Peyer's patch (tissue), 4 donors: ENCODE results near the gene KAZN. TPM values are rescaled to one million over a fixed set of nuclear protein-coding genes. Genes with fewer than 3 reads are reported as not detected.
A peak's percentile ranks its signal among the peaks of the same experiment; 100 is the strongest.

Source experiments
- DNase-seq, 3 donors: peaks; one replicate each; pipeline ENCODE4 v3.0.0-alpha.2; 2017 to 2019
- H3K27ac ChIP-seq, 4 donors: fragments of 200-600 bp; sonication (generic); one replicate each; pipeline ENCODE4 v1.5.1; 2016 to 2019
- H3K27me3 ChIP-seq, 2 donors: fragments of 200-600 bp; sonication (generic); one replicate each; pipeline ENCODE4 v1.5.1; 2019
- H3K36me3 ChIP-seq, 3 donors: fragments of 200-600 bp; sonication (generic); one replicate each; pipeline ENCODE4 v1.5.1; 2016 to 2019
- H3K4me1 ChIP-seq, 4 donors: fragments of 200-600 bp; sonication (generic); one replicate each; pipeline ENCODE4 v1.5.1; 2016 to 2019
- H3K4me3 ChIP-seq, 4 donors: fragments of 200-600 bp; sonication (generic); 1 replicate in 3 of 4; 2 replicates in 1 of 4; pipeline ENCODE4 v1.5.1; 2016 to 2019; ENCODE audit warnings: mild to moderate bottlenecking in 1 of 4
- H3K9me3 ChIP-seq, 4 donors: fragments of 200-600 bp; sonication (generic); one replicate each; pipeline ENCODE4 v1.5.1; 2016 to 2019; ENCODE audit warnings: mild to moderate bottlenecking in 1 of 4
- POLR2A ChIP-seq, 2 donors: fragments of 450-650 bp; IDR thresholded peaks; one replicate each; pipeline ENCODE4 v1.5.1; 2017; ENCODE audit warnings: antibody characterized with exemption in 2 of 2, mild to moderate bottlenecking in 2 of 2, moderate library complexity in 2 of 2
- total RNA-seq, 4 donors: library from RNA; depleted of rRNA; stranded (reverse); fragments of >200 nt; gene quantifications; one replicate each; pipeline ENCODE4 v1.1.0, GENCODE V29; 2016
- TF ChIP-seq, protein P1 (sequence below), 6 experiments: fragments of 450-650 bp in 4 of 6; fragments of 200-600 bp in 2 of 6; sonication (generic) in 1 of 6; IDR thresholded peaks; one replicate each; pipeline ENCODE4 v1.5.1; 2017 to 2019; ENCODE audit warnings: antibody characterized with exemption in 6 of 6, mild to moderate bottlenecking in 3 of 6, moderate library complexity in 1 of 6

Gene KAZN
- total RNA-seq, 4 donors from 2014 or later: 14.9 to 25.5 (median 21.7) TPM

DNA sequence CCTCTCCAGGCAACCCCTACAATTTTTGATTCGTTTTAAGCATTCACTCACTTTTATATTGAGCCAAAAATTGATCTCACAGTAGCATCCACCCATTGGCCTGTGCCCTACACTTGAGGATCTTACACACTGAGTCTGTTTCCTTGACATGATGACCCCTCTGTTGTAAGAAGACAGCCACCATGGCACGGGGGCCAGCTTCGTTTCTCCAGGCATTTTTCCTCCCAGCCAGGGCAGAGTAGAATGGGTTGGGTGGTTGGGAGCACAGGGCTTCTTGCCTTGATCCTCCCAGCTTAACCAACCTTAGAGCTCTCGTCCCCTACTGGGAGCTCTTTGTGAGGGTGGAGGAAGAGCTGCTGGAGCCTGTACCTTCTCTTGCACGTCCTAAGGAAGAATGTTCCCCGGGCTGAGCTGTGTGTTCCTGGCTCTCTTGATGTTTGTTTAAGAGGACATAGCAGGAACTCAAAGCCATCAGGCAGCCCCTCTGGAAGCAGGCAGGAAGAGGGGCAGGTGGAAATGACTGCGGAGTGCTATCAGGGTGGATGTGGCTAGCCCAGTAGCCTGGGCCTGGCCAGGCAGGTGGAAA lies 341.9 kb downstream of the KAZN start:
- no peak for TF ChIP-seq POLR2A (IDR thresholded peaks at IDR 0.05)
- TF ChIP-seq, protein P1, sequence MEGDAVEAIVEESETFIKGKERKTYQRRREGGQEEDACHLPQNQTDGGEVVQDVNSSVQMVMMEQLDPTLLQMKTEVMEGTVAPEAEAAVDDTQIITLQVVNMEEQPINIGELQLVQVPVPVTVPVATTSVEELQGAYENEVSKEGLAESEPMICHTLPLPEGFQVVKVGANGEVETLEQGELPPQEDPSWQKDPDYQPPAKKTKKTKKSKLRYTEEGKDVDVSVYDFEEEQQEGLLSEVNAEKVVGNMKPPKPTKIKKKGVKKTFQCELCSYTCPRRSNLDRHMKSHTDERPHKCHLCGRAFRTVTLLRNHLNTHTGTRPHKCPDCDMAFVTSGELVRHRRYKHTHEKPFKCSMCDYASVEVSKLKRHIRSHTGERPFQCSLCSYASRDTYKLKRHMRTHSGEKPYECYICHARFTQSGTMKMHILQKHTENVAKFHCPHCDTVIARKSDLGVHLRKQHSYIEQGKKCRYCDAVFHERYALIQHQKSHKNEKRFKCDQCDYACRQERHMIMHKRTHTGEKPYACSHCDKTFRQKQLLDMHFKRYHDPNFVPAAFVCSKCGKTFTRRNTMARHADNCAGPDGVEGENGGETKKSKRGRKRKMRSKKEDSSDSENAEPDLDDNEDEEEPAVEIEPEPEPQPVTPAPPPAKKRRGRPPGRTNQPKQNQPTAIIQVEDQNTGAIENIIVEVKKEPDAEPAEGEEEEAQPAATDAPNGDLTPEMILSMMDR (IDR thresholded peaks at IDR 0.05): no peak
- no peak for DNase-seq
- Histone ChIP-seq H3K4me1 (peaks cover 0 to 9% (median 0%) of the 10 kb centered on the region in 4 donors), H3K36me3 (no peaks in the 10 kb centered on the region), H3K27me3 (no peaks in the 10 kb centered on the region), H3K9me3 (peaks cover 0 to under 1% (median 0%) of the 10 kb centered on the region in 4 donors), H3K4me3 (no peak overlapping the region), H3K27ac (no peak overlapping the region)

DNA sequence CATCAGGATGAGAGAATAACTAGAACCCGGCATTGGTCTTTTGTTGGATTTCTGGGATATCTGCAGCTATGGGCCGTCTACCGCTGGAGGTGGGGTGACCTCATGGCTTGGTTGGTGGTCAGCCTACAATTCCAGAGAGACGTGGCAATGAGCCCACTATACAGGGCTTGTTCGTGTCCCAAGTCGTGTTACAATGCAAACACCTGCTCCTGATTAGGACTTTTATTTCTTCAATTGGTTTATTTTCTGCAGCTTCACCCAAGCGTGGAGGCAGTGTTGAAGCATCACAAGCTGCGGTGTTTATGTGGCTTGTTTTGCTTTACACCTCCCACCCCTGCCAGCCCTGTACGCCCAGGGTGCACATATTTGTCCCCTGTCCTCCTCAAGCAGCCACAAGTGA lies 343.4 kb downstream of the KAZN start:
- peaks cover 0 to 3% (median 0%) of the 10 kb centered on the region in 4 donors for H3K9me3 ChIP-seq
- no peak overlapping the region for H3K27ac ChIP-seq
- TF ChIP-seq POLR2A (IDR thresholded peaks at IDR 0.05): no peak
- TF ChIP-seq, protein P1 (IDR thresholded peaks at IDR 0.05): no peak
- H3K4me1 ChIP-seq: peaks cover 0 to 13% (median 0%) of the 10 kb centered on the region in 4 donors
- no peaks in the 10 kb centered on the region for H3K27me3 ChIP-seq
- no peak overlapping the region for H3K4me3 ChIP-seq
- DNase-seq: no peak
- H3K36me3 ChIP-seq: no peaks in the 10 kb centered on the region

DNA sequence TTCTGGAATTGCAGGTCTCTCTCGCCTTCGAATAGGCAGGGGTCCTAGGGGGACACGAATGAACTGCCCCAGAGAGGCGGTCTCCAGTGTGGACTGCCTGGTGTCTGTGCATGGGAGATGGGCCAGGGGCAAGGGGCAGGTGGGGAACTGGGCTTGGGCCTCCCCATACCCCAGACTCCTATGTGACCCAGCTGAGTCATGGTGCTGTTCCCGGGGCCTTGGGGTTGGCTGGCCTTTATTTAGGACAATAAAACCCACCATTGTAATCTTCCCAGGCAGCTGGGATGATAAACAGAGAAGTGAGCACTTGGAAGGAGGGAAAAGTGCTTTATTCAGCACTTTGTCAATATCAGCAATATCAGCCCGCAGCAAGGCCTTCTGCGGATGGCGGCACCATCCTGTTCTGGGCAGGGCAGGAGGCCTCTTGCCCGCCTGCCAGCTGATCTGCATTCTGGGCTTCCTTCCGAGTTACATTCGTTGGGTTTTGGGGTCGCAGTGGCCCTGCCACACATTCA lies 346.0 kb downstream of the KAZN start:
- Histone ChIP-seq H3K4me1 (peaks cover 0 to 13% (median 0%) of the 10 kb centered on the region in 4 donors), H3K4me3 (no peak overlapping the region), H3K36me3 (no peaks in the 10 kb centered on the region), H3K9me3 (peaks cover 0 to 3% (median 0%) of the 10 kb centered on the region in 4 donors), H3K27ac (peak overlapping the region in 2 of 4 donors; percentile 38 to 80), H3K27me3 (no peaks in the 10 kb centered on the region)
- no peak for DNase-seq
- TF ChIP-seq, protein P1 (IDR thresholded peaks at IDR 0.05): no peak
- no peak for TF ChIP-seq POLR2A (IDR thresholded peaks at IDR 0.05)

DNA sequence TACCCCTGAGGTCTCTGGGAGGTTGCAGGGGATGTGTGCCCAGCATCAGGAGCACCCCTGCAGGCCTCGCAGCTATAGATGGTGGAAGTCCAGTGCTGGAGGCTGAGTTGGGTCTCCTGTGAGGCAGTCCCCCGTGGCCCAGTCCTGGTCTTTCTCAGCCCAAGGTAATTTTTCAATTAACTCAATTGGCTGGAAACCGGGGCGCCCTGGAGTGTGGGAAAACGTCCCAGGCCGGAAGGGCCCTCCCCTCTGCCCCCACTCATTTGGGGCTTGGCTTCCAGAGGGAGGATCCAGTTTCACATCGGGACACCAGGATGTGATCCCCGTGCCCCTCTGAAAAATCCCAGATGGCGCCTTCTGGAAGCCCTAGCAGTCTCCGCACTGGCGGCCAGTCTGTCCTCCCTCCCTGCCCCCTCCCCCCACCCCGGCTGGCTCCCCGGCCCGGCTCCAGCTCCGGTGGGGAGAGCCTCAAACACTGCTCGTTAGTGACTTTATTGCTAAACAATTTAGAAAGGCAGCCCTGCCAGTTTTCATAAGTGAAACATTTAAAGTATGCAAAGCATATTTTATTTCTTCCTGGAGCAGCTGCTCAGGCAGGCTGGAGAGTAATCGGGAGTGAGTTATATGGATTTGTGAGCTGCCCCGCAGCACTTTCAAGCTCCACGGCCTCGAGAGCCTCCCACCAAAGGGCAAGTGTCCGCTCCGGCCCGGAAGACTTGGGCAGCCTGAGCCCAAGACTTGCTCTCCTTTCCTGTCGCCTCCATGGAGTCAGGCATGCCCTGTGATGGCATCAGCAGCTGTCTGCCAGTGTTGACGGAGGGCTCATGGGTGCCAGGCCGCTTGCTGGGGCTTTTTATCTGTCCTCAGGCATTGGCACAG lies 346.9 kb downstream of the KAZN start:
- TF ChIP-seq POLR2A (IDR thresholded peaks at IDR 0.05): no peak
- TF ChIP-seq, protein P1 (IDR thresholded peaks at IDR 0.05): no peak
- Histone ChIP-seq H3K36me3 (no peaks in the 10 kb centered on the region), H3K4me1 (peaks cover 0 to 13% (median 0%) of the 10 kb centered on the region in 4 donors), H3K27ac (peak overlapping the region; percentile 32 to 80 (median 58)), H3K4me3 (peak overlapping the region in 2 of 4 donors; percentile 3 to 17), H3K9me3 (peaks cover 0 to 3% (median 0%) of the 10 kb centered on the region in 4 donors), H3K27me3 (no peaks in the 10 kb centered on the region)
- no peak for DNase-seq

DNA sequence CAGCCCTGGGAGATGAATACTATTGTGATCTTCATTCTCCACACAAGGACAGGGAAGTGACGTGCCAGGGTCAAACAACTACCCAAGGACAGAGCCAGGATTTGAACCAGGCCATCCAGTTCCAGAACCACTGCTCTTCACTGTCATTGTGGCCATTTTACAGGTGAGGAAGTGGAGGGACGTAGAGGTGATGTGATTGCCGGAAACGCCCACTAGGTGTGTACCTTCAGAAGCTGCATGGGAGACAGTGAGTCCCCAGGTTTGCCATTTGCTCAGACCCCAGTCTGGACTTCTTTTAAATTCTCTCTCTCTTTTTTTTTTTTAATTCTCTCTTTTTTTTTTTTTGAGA lies 347.5 kb downstream of the KAZN start:
- TF ChIP-seq, protein P1 (IDR thresholded peaks at IDR 0.05): no peak
- no peak for TF ChIP-seq POLR2A (IDR thresholded peaks at IDR 0.05)
- no peak for DNase-seq
- peak overlapping the region; percentile 32 to 80 (median 58) for H3K27ac ChIP-seq
- peaks cover 0 to 13% (median 0%) of the 10 kb centered on the region in 4 donors for H3K4me1 ChIP-seq
- no peaks in the 10 kb centered on the region for H3K27me3 ChIP-seq
- H3K4me3 ChIP-seq: no peak overlapping the region
- H3K9me3 ChIP-seq: peaks cover 0 to 3% (median 0%) of the 10 kb centered on the region in 4 donors
- H3K36me3 ChIP-seq: no peaks in the 10 kb centered on the region
